HG03558 (cell line): ENCODE measurements around the gene KIF5C.

Source experiments
- ATAC-seq: cut with Tn5 transposase; IDR thresholded peaks from one replicate; pipeline ENCODE4 v1.9.1; 2021; ENCODE audit warnings: moderate number of reproducible peaks; ENCODE audit not compliant: unreplicated experiment; ENCODE audit errors: extremely low read depth

The KIF5C gene

DNA sequence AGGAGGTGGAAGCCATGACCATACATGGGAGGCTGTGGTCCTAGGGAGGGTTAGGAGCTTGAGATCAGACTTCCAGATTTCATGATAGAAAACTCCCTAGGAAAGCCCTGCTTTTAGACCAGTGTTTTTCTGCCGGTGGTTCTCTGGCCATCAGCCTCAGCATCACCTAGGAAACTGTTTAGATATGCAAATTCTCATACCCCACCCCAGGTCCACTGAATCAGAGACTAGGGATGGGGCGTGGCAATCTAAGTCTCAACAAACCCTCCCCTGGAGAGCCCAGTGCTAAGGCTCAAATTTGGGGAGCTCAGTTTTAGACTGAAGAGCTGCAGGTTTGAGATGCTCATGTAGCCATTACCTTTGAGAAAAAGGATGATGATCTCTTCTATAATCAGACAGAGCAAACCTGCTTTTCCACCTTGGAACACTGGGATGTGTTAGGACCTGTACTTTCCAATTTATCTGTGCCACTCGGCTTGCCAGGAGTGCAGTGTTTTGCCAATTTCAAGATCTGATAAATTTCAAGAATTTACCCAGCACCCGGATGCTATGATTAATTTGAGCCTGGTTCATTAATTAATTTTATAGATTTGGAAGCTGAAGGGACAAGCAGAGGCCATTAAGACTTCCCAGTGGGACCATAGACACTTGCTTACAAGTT lies 132.0 kb downstream of the KIF5C start:
- ATAC-seq: no peak

DNA sequence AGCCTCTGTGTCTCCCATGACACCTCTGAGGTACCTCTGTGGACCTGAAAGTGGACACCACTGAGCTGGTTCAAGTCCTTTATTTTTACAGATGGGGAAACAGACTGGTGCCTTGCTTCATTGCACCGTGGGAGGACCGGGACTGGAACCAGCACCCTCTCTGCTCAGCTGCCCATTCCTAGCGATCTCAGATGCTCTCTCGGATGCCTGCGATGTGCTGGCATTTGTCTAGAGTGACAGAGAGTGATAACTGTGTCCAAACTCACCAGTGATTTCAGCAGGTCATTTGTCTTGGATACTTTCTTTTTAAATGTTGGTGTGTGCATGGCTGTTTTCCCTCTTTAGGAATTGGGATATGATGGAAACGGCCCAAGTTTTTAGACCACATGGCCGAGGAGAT lies 133.4 kb downstream of the KIF5C start:
- ATAC-seq: no peak

DNA sequence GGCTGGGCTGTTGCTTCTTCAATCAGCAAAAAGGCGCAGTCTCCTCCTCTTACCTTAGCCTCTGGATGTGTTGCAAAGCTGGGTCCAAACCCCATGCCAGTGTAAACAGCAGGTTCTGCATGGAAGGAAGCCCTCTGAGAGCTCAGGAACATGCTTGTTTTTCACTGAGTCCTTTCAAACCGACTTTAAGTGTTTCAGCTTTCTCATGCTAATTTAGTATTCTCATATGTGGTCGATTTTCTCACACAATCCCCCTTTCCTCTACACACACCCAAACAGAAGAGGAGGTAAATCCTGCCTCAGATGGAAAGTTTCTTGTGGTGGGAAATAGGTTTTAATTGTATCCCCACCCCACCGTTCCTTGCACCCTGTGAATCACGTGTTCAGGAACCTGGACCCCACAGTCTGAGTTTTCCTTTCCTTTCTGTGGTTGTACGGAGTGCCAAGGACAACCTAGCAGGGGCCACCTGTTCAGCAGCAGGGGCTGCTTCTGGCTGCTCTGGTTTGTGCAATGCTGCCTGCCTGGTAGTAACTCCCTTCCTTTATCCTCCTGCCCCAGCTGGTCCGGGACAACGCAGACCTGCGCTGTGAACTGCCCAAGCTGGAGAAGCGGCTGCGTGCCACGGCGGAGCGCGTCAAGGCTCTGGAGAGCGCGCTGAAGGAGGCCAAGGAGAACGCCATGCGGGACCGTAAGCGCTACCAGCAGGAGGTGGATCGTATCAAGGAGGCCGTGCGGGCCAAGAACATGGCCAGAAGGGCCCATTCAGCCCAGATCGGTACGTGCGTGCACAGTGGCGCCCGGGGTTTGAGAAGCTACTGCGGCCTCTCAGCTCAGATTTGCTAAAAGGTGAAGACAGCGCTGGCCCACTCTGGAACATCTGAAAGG lies 134.8 kb downstream of the KIF5C start:
- no peak for ATAC-seq

DNA sequence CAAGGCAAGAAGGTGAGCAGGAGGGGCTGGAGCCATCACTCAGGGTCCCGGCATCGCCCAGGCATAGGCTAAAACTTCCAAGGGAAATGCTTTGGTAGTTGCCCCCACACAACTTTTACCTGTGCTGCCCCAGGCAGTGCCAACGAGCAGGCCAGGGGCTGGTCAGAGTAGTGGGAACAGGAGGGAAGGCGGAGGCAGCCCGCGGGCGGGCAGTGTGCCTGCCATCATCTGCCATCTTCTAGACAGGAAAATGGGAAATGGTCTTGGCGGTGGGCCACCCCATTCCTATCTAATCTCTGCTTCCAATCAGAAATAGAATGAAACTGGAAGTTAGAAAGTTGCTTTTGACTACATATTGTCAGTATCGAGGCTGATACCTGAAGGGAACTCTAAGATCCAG lies 137.5 kb downstream of the KIF5C start:
- ATAC-seq: no peak

DNA sequence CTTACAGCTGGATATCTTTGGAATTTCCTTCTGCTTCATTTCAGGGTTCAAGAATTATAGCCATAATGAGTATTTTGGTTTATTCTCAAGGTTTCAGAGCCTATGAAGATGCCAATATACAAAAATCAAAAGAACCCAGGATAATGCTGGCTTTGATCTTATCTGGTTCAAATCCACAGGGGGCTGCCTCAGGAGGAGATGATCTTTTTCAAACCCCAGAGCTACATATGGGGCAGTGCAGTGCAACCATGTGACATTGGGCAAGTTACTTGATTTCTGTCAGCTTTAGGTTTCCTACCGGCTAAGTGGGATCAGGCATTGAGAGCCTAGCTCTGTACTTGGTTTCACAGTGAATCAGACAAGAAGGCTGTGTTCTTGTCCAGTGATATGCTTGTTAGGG lies 140.5 kb downstream of the KIF5C start:
- no peak for ATAC-seq

DNA sequence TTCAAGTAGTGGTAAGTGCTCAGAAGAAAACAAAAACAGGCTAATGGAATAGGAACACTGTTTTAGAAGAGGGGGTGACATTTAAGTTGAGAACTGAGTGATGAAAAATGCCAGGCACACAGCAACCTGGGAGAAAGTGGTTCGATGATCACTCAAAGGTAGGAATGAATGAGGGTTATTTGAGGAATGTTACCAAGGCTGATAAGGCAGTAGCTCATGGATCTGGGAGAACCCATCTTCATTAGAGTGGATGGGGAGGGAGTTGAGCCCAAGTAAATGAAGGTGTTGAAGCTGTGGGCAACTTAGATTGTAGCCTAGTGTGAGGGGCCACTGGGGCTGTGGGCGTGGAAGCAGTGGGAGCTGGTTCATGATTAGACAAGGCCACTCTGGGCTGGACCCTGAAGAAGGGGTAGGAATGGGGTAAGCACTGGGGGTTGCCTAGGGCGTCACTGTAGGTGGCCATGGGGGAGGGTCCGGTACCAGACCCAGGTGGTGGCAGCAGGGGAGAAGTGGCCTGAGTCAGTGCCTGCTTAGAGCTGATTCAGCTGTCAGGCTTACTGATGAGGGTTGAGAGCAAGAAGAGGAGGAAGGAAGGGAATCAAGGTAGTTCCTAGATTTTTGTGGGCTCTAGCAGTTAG lies 141.0 kb downstream of the KIF5C start:
- ATAC-seq: no peak

DNA sequence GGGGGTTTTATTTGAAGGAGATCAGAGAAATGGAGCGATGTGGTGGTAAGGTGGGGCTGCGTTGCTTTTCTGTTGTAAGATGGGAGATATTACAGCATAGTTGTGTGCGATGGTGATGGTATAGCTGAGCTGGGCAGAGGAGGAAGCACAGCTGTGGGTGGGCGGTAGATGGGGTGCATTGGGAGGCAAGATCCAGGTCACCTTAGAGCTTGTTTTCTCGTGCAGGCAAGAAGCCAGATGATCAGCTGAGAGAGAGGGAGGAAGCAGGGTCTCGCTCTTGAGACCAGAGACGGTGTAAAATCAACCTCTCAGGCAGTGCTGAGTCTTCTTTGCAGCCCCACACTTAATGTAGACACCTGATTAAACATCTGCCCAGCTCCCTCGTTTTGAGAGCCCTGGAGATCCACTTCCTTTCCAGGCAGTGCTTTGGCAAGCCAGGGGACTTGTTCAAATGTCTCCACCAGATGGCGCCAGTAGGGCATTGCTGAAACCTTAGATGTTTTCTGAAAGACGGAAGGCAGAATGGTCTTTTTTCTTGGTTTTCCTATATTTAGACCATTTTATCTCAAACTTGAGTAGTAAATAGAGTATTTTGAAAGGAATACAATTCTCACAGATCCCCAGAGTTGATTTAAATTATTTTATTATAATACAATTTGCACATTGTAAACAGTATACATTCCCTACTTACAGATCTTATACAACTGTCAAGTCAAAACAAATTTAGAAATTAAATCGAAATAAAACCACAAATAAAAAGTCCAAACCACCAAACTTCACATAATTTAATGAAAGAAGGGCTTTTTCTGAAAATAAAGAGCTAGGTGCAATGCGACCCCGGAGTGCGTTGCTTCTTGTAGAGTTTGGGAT lies 142.3 kb downstream of the KIF5C start:
- ATAC-seq: no peak

DNA sequence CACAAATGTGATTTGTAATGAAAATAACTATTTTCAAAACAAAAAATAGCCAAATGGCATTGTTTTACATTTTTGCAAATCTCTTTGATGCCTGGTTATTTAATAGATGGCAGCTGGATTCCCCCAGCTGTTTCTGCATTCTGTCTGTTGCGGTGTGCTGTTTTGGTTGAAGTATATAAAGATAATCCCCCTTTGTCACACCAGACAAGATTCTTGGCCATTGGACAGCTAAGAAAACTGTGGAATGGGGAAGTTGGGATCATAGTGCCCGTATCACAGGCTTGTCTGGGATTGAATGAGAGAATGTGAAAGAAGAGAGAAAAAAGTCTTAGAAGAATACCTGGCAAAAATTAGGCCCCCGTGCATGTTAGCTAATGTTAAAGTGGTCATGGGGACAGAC lies 144.0 kb downstream of the KIF5C start:
- no peak for ATAC-seq

DNA sequence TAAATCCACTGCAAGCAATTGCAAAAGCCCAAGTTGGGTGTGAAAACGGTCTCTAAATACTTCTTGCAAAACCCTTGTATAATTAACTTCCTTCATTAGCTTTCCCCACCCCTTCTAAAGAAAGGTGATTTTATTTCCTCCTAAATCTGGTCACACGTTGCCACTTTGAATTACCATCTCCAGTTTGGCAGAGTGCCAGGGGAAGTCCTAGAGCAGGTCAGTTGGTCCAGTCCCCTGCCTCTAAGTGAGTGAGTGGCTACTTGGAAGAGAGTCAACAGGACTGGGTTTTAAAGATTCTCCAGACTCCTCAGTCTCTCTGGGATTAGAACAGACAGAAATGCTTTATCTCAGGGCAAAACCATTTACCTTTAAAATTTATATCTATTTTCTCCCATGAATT lies 144.7 kb downstream of the KIF5C start:
- ATAC-seq: no peak

DNA sequence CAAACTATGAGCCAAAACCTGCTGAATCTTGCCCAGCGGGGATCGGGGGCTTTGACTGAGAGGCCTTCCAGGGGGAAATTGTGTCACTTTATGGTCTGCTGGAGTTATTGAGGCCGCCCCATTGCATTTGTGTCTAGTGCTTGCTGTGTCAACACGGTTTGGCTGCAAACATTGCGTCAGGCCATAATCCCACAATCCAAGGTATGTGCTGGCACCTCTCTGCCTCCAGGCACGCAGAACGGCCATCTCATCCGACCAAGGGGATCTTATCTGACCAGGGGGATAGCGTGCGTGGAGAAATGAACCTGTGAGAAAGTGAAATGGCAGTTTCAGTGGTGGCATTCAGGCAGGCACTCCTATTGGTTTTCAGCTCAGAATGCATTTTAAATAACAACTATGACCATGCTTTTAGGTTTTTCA lies 145.4 kb downstream of the KIF5C start:
- no peak for ATAC-seq

DNA sequence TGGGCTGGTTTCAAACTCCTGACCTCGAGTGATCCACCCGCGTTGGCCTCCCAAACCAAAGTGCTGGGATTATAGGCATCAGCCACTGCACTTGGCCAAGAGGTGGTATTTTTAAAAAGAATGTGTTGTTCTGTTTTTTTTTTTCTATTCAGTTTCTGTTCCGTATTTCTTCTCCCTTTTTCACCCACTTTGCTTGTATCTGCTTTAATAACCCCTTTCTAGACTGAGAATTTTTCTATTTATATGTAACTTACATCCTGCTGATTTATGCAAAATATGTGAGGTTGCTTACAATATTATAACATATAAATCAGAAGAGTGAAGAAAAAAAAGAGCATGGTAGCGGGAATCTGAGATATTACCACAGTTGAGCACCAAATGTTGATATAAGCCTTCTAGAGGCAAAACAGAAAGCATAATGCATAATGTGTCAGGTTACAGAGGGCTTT lies 146.3 kb downstream of the KIF5C start:
- ATAC-seq: peak; percentile 65

DNA sequence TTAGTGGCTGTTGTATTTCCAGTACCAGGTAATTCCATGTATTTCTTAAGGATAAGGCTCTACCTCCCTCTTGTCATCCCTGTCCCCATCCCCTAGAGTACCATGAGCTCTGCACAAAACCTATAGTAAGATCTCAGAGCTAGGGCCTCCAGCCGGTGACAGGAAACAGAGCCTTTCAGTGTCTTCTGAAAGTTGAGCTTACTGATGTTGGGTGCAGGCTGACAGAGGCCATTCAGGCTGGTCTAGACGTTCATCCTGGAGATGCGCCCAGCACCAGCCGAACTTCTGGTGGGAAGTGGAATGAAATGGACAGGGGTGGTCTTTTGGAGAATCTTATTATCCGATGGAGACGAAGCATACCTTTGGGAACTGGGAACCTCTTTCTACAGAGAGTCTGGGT lies 146.7 kb downstream of the KIF5C start:
- peak; percentile 31 for ATAC-seq

DNA sequence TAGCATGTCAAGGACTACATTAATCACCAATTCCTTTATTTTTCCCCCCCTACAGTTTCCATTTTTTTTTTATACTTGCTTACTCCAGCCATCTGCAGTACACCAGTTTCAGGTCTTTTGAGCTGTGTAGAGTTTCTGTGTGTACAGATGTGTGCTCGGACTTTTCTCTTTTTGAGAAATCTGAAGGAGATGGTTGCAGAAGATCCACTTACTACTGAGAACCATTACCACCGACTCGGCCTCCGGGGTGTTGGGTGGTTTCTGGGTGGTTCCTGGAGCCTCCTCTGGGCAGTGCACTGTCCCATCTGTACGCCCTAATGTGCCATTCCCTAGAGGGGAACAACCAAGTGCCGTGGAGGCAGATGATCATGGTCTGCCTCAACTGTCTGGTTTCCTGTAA lies 148.1 kb downstream of the KIF5C start:
- ATAC-seq: no peak

DNA sequence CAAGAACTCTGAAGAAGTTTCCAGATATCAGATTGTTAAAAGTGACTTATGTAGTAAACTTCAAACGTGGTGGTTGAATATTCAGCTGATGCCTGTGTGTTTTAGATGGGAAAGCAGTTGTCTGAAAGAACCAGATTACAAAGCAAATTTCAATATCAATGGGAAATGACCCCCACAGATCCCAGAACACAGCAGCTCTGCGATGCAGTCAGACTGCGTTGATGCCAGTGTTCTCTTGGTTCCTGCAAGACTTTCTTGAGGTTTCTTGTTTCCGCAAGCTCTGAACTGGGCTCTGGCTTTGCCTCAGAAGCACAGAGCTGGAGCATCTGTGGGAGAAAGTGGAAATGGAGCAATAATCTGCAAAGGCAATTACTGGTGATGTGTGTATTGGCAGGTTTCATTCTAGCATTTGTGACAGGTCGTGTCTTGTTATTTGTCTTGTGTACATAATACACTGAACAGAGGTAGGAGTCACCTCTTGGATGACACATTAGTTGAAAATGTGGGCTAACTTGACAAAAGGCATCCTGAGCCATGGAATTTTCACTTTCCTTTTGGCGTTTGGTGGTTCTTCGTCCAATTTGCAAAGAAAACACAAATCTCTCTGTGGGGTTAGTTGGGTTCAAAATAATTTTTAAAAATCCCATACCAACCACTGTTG lies 152.7 kb downstream of the KIF5C start:
- no peak for ATAC-seq

DNA sequence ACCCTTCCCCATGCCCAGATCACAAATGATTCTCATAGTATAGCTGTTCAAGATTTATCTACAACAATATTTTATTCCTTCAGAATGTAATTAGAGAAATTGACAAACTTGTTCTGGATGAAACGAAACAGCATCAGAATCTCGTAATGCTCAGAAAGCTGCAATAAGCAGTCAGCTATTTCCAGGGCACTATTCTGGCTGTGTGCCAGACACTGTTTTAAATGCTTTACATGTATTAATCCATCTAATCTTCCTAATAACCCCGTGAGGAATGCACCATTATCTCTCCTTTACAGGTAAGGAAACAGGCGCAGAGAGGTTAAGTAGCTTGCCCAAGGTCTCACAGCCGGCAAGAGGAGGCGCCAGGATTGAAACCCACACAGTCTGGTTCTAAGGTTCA lies 153.3 kb downstream of the KIF5C start:
- ATAC-seq: no peak

DNA sequence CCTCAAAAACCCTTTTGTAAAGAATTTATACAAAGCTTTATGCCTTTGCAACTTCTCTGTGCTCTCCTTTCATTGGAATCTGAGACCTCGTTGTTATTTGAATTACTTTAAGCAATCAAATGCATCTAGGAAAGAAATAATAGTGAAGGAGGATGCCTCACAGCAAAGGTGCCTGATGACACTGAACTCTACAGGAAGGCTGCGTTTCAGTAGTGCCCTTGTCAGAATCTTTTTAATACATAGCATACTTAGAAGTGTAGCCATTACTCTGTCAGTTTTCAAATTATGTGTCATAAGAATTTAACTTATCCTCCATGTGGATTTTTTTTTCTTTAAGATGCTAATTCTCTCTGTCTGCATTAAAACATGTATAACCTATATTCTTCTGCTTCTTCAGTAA lies 153.9 kb downstream of the KIF5C start:
- no peak for ATAC-seq

DNA sequence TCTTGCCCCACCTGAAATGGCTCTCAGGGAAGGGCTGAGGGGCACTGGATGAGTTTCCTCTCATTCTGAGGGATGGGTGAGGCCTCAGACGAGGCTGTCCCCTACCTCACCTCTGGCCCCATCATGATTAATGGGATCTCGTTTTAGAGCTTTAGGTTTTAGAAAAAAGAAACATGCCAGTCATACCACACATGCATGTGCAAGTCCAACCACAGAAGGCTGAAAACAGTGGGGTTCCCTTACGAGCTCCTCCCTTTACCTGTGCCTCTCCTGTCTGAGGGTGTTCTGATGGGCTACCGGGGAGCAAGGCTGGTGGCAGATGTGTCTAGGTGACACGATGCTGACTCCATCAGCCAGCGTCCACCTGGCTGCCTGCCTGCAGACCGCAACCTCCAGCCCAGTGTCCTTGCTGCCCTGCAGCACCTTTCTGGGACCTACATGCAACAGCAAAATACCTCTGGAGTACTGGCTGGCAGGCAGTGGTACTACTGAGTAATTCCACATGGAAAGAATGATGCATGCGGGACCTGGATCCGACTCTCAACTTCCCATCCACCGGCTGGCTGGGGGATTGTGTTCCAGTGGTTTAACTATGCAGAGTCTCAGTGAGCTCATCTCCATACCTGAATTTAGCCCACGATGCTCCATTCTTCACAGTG lies 154.4 kb downstream of the KIF5C start:
- ATAC-seq: no peak

DNA sequence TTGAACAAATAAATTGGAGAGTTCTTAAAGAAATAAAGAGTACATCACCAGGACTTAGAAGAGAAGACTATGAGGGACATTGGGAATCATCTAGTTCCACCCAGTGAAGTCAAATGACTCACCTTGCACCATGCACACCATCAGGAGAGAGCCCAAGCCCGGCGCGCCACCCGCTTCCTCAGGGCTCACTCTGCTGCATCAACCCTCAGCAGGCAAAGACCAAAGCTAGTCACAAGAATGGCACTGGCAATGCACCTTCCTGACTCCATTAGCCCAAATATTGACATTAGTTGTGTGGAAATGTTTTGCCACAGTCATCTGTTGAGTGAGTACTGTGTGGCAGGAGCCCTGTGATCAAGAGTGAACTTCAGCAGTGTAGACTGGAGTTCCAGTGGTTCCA lies 156.4 kb downstream of the KIF5C start:
- ATAC-seq: no peak

DNA sequence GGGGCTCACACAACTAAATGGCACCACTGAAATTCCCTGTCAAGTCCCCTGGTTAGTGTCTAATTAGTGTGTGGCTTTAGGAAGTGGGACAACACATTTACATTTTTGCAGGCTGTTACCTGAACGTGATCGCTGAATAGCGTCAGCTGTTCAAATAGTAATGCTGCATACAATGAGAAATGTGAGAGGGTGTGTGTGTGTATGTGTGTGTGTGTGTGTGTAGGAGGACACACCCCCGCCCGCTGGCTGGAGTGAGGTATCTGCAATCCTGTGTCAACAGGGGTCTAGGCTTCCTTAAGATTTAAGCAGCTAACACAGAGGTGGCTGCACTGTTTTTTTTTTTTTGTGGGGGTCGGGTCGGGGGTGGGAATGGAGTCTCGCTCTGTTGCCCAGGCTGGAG lies 158.7 kb downstream of the KIF5C start:
- no peak for ATAC-seq
